ENCODE results near the gene RETREG3. TPM values are rescaled to one million over a fixed set of nuclear protein-coding genes. Genes with fewer than 3 reads are reported as not detected.
"Not testable (repeated sequence)": the region's sequence is repeated elsewhere in the genome, so short reads cannot be mapped to it uniquely, and the experiment has no call there.

Gene RETREG3
- total and polyA plus RNA-seq, 2 of the 13 experiments (the other 11 are each of a cell fraction or from before 2014, with no cell fraction given) = 47.0 to 55.8 TPM

GRCh38 chr17:42609814-42610801 is 934 bp upstream of the RETREG3 start (continued):
- TF ChIP-seq ATF2 (CRISPR knock-in tag; IDR thresholded peaks at IDR 0.05) = 0 out of 2 replicates have a peak, but pooled peaks have one; percentile 7
- TF ChIP-seq ZEB1 (IDR thresholded peaks at IDR 0.05; ENCODE audit: insufficient replicate concordance, low read depth) = peak; percentile 47
- not testable (repeated sequence) for TF ChIP-seq TCF12 (IDR thresholded peaks at IDR 0.05); NR2F6 (CRISPR knock-in tag; IDR thresholded peaks at IDR 0.05)
- TF ChIP-seq TCF12 (CRISPR knock-in tag; IDR thresholded peaks at IDR 0.05) = 0 out of 2 replicates have a peak, but pooled peaks have one; percentile 67
- peak; percentile 30; the same call in 1 of the 2 replicates for TF ChIP-seq NR2F2 (IDR thresholded peaks at IDR 0.05; ENCODE audit: borderline replicate concordance, low read depth)
- TF ChIP-seq SNAPC2 (CRISPR knock-in tag; IDR thresholded peaks at IDR 0.05) = peak; percentile 20; the same call in 1 of the 2 replicates
- peak; percentile 25; the same call in 1 of the 2 replicates for TF ChIP-seq NCOR1 (IDR thresholded peaks at IDR 0.05; ENCODE audit: borderline replicate concordance, low read length)
- TF ChIP-seq ZNF567 (CRISPR knock-in tag; IDR thresholded peaks at IDR 0.05; ENCODE audit: borderline replicate concordance) = 0 out of 2 replicates have a peak, but pooled peaks have one; percentile 31
- peak; percentile 66; the same call in 1 of the 2 replicates for TF ChIP-seq ZC3H13 (CRISPR knock-in tag; IDR thresholded peaks at IDR 0.05)
- TF ChIP-seq NFKBIZ (CRISPR knock-in tag; IDR thresholded peaks at IDR 0.05) = 0 out of 2 replicates have a peak, but pooled peaks have one; percentile 2
- TF ChIP-seq PAXIP1 (CRISPR knock-in tag; conservative IDR thresholded peaks at IDR 0.05) = peak; percentile 48
- 0 out of 2 replicates have a peak, but pooled peaks have one; percentile 4 for TF ChIP-seq ZNF589 (CRISPR knock-in tag; conservative IDR thresholded peaks at IDR 0.05)
- peak; percentile 16; the same call in 1 of the 2 replicates for TF ChIP-seq ZXDC (CRISPR knock-in tag; IDR thresholded peaks at IDR 0.05)
- 0 out of 2 replicates have a peak, but pooled peaks have one; percentile 13 for TF ChIP-seq NR2F6 (IDR thresholded peaks at IDR 0.05)
- 0 out of 2 replicates have a peak, but pooled peaks have one; percentile 17 for TF ChIP-seq ZNF34 (CRISPR knock-in tag; IDR thresholded peaks at IDR 0.05; ENCODE audit: borderline replicate concordance)
- TF ChIP-seq ZNF550 (CRISPR knock-in tag; IDR thresholded peaks at IDR 0.05; ENCODE audit: borderline replicate concordance) = peak; percentile 74; the same call in 1 of the 2 replicates
- 0 out of 2 replicates have a peak, but pooled peaks have one; percentile 59 for TF ChIP-seq ZNF839 (CRISPR knock-in tag; IDR thresholded peaks at IDR 0.05; ENCODE audit: borderline replicate concordance)
- 0 out of 2 replicates have a peak, but pooled peaks have one; percentile 48 for TF ChIP-seq ZNF816 (CRISPR knock-in tag; IDR thresholded peaks at IDR 0.05; ENCODE audit: borderline replicate concordance)

Measured in HepG2 (cell line).